Endodermal cell (in vitro differentiated cells): ENCODE results near the gene DSE. TPM values are rescaled to one million over a fixed set of nuclear protein-coding genes. Genes with fewer than 3 reads are reported as not detected.

Source experiments
- DNase-seq: peaks from one replicate; pipeline ENCODE4 v3.0.0-alpha.2; 2017
- H3K27ac ChIP-seq: 2 replicates; pipeline ENCODE4 v1.5.1; 2013; ENCODE audit warnings: mild to moderate bottlenecking, low read depth, low read length, moderate library complexity
- H3K27me3 ChIP-seq: 2 replicates; pipeline ENCODE4 v1.6.1; 2013; ENCODE audit warnings: mild to moderate bottlenecking, low read length, moderate library complexity; ENCODE audit not compliant: insufficient read depth, control insufficient read depth, poor library complexity, severe bottlenecking
- H3K36me3 ChIP-seq: 2 replicates; pipeline ENCODE4 v1.7.0; 2013; ENCODE audit warnings: mild to moderate bottlenecking, low read length, moderate library complexity; ENCODE audit not compliant: control insufficient read depth, insufficient read depth
- H3K4me1 ChIP-seq: one replicate; pipeline ENCODE4 v1.7.0; 2013; ENCODE audit warnings: low read length; ENCODE audit not compliant: control insufficient read depth, insufficient read depth
- H3K4me3 ChIP-seq: 2 replicates; pipeline ENCODE4 v1.5.1; 2013; ENCODE audit warnings: mild to moderate bottlenecking, low read length, moderate library complexity
- H3K9ac ChIP-seq: 2 replicates; pipeline ENCODE4 v1.6.1; 2013; ENCODE audit warnings: mild to moderate bottlenecking, low read length, moderate library complexity; ENCODE audit not compliant: poor library complexity, severe bottlenecking; ENCODE audit errors: extremely low read depth
- H3K9me3 ChIP-seq: 2 replicates; pipeline ENCODE4 v1.6.1; 2013; ENCODE audit warnings: mild to moderate bottlenecking, low read length, moderate library complexity; ENCODE audit not compliant: control insufficient read depth
- H3K27ac Mint-ChIP-seq: 2 replicates; pipeline ENCODE4 v1.8.0; 2020; ENCODE audit warnings: mixed read lengths
- H3K27me3 Mint-ChIP-seq: 2 replicates; pipeline ENCODE4 v1.8.0; 2021; ENCODE audit warnings: mild to moderate bottlenecking, mixed read lengths; ENCODE audit not compliant: insufficient read depth
- H3K36me3 Mint-ChIP-seq: 2 replicates; pipeline ENCODE4 v1.8.0; 2020; ENCODE audit warnings: low read depth, mixed read lengths
- H3K4me1 Mint-ChIP-seq: 2 replicates; pipeline ENCODE4 v1.8.0; 2020; ENCODE audit warnings: mixed read lengths
- H3K4me3 Mint-ChIP-seq: 2 replicates; pipeline ENCODE4 v1.8.0; 2020; ENCODE audit warnings: mild to moderate bottlenecking, moderate library complexity, mixed read lengths
- H3K9me3 Mint-ChIP-seq: 2 replicates; pipeline ENCODE4 v1.8.0; 2020; ENCODE audit warnings: mild to moderate bottlenecking, mixed read lengths
- CTCF ChIP-seq: fragments of 200-600 bp; sonication (generic); conservative IDR thresholded peaks from 2 replicates; pipeline ENCODE4 v1.5.0; 2021; ENCODE audit warnings: antibody characterized with exemption, mild to moderate bottlenecking
- WGBS, 2 experiments: methylation state at CpG; one replicate each; pipeline versions ENCODE4 v1.1.5 to v1.1.7; 2013; ENCODE audit warnings: missing lambda C conversion rate in 2 of 2, mixed read lengths in 1 of 2; ENCODE audit not compliant: insufficient coverage in 1 of 2, insufficient read length in 1 of 2; 5-methylcytosine and 5-hydroxymethylcytosine counted together
- total RNA-seq, 2 donors: library from RNA; stranded (reverse); fragmentation: NEBNext Ultra II Directional in 1 of 2; extraction: Animal tissue kit (Norgen Biotek cat#: 25700) in 1 of 2; gene quantifications; 2 replicates in 1 of 2; 3 replicates in 1 of 2; pipeline ENCODE4 v1.2.1, GENCODE V29; 2021

Gene DSE
- total RNA-seq, 2 donors from 2014 or later: 42.3 to 44.3 TPM

- no peaks in the 10 kb centered on the region for H3K9me3 Mint-ChIP-seq
- peaks cover 13% of the 10 kb centered on the region for H3K4me1 Mint-ChIP-seq
- H3K9ac ChIP-seq: no peak overlapping the region
- no peak for DNase-seq
- no peaks in the 10 kb centered on the region for H3K27me3 Mint-ChIP-seq
- TF ChIP-seq CTCF: no peak
- H3K27me3 ChIP-seq: no peaks in the 10 kb centered on the region
- H3K27ac Mint-ChIP-seq: no peak overlapping the region
- no peak overlapping the region for H3K4me3 Mint-ChIP-seq
- no peaks in the 10 kb centered on the region for H3K4me1 ChIP-seq
- no peaks in the 10 kb centered on the region for H3K36me3 ChIP-seq
- no peaks in the 10 kb centered on the region for H3K9me3 ChIP-seq
- H3K27ac ChIP-seq: peak overlapping the region; percentile 44
- 69 to 73% methylated on average over 4 to 5 of the region's 5 CpGs for WGBS, 2 experiments
- peaks cover 5% of the 10 kb centered on the region for H3K36me3 Mint-ChIP-seq
- no peak overlapping the region for H3K4me3 ChIP-seq
Measured at GRCh38 chr6:116405138-116405537, 34.4 kb downstream of the DSE start.

- Mint-ChIP-seq H3K36me3 (peaks cover 5% of the 10 kb centered on the region), H3K4me1 (peaks cover 13% of the 10 kb centered on the region), H3K4me3 (no peak overlapping the region), H3K27me3 (no peaks in the 10 kb centered on the region), H3K9me3 (no peaks in the 10 kb centered on the region), H3K27ac (no peak overlapping the region)
- DNase-seq: no peak
- Histone ChIP-seq H3K36me3 (no peaks in the 10 kb centered on the region), H3K9me3 (no peaks in the 10 kb centered on the region), H3K9ac (no peak overlapping the region), H3K27me3 (no peaks in the 10 kb centered on the region), H3K27ac (no peak overlapping the region), H3K4me1 (no peaks in the 10 kb centered on the region), H3K4me3 (no peak overlapping the region)
- TF ChIP-seq CTCF: no peak
- WGBS, 2 experiments: 61 to 86% methylated on average over 2 to 8 of the region's 8 CpGs
Measured at GRCh38 chr6:116405652-116406356, 35.1 kb downstream of the DSE start.

- Mint-ChIP-seq H3K4me3 (no peak overlapping the region), H3K4me1 (peaks cover 13% of the 10 kb centered on the region), H3K27ac (no peak overlapping the region), H3K27me3 (no peaks in the 10 kb centered on the region), H3K36me3 (peaks cover 5% of the 10 kb centered on the region), H3K9me3 (no peaks in the 10 kb centered on the region)
- WGBS, 2 experiments: 68 to 91% methylated on average over 3 to 4 of the region's 4 CpGs
- Histone ChIP-seq H3K27ac (no peak overlapping the region), H3K4me3 (no peak overlapping the region), H3K36me3 (no peaks in the 10 kb centered on the region), H3K9me3 (no peaks in the 10 kb centered on the region), H3K4me1 (no peaks in the 10 kb centered on the region), H3K9ac (no peak overlapping the region), H3K27me3 (no peaks in the 10 kb centered on the region)
- no peak for DNase-seq
- TF ChIP-seq CTCF: no peak
Measured at GRCh38 chr6:116406678-116407345, 36.1 kb downstream of the DSE start.
